GM23338 (cell line): Measurements from ENCODE around the gene KRTAP12-4. TPM values are rescaled to one million over a fixed set of nuclear protein-coding genes. Genes with fewer than 3 reads are reported as not detected.

Source experiments
- ATAC-seq: fragments of 200-7000 bp; cut with Tn5 transposase; 3 replicates; pipeline ENCODE4 v1.9.1; 2020
- DNase-seq: peaks from one replicate; pipeline ENCODE4 v3.0.0-alpha.2; 2015; ENCODE audit warnings: low spot score
- H2AFZ ChIP-seq: fragments of 200-600 bp; sonication (generic); 2 replicates; pipeline ENCODE4 v1.8.0; 2016; ENCODE audit warnings: antibody characterized with exemption, mild to moderate bottlenecking, moderate library complexity
- H3F3A ChIP-seq: fragments of 200-600 bp; sonication (generic); replicated peaks from 2 replicates; pipeline ENCODE4 v1.8.0; 2017; ENCODE audit warnings: antibody characterized with exemption, mixed run types, low read depth
- H3K27ac ChIP-seq: fragments of 200-600 bp; sonication (generic); 2 replicates; pipeline ENCODE4 v1.6.1; 2016; ENCODE audit warnings: low read depth
- H3K27me3 ChIP-seq: fragments of 200-600 bp; sonication (generic); 2 replicates; pipeline ENCODE4 v1.8.0; 2016; ENCODE audit warnings: mild to moderate bottlenecking, mixed run types, moderate library complexity; ENCODE audit not compliant: insufficient read depth
- H3K36me3 ChIP-seq: fragments of 200-600 bp; sonication (generic); 2 replicates; pipeline ENCODE4 v1.8.0; 2016; ENCODE audit warnings: mild to moderate bottlenecking; ENCODE audit not compliant: insufficient read depth
- H3K4me1 ChIP-seq: fragments of 200-600 bp; sonication (generic); 2 replicates; pipeline ENCODE4 v1.8.0; 2016; ENCODE audit warnings: mild to moderate bottlenecking, moderate library complexity; ENCODE audit not compliant: insufficient read depth
- H3K4me2 ChIP-seq: fragments of 200-600 bp; sonication (generic); 2 replicates; pipeline ENCODE4 v1.7.1; 2017; ENCODE audit warnings: mixed run types
- H3K4me3 ChIP-seq: fragments of 200-600 bp; sonication (generic); 2 replicates; pipeline ENCODE4 v1.6.1; 2016; ENCODE audit warnings: mixed run types
- H3K79me2 ChIP-seq: fragments of 200-600 bp; sonication (generic); replicated peaks from 2 replicates; pipeline ENCODE4 v1.8.0; 2017; ENCODE audit warnings: mild to moderate bottlenecking; ENCODE audit not compliant: insufficient read depth
- H3K9me2 ChIP-seq: fragments of 200-600 bp; sonication (generic); 2 replicates; pipeline ENCODE4 v1.8.0; 2017; ENCODE audit not compliant: insufficient read depth
- H4K20me1 ChIP-seq: fragments of 200-600 bp; sonication (generic); replicated peaks from 2 replicates; pipeline ENCODE4 v1.8.0; 2017; ENCODE audit warnings: mild to moderate bottlenecking; ENCODE audit not compliant: insufficient read depth
- H3K27ac Mint-ChIP-seq: 2 replicates; pipeline ENCODE4 v1.8.0; 2020; ENCODE audit warnings: inconsistent platforms, mild to moderate bottlenecking, moderate library complexity, mixed read lengths
- H3K27me3 Mint-ChIP-seq: 3 replicates; pipeline ENCODE4 v1.8.0; 2022; ENCODE audit warnings: low read depth, mild to moderate bottlenecking, moderate library complexity, mixed read lengths, inconsistent platforms; ENCODE audit not compliant: insufficient read depth, poor library complexity
- H3K36me3 Mint-ChIP-seq: 3 replicates; pipeline ENCODE4 v1.8.0; 2021; ENCODE audit warnings: low read depth, mild to moderate bottlenecking, inconsistent platforms, moderate library complexity, mixed read lengths
- H3K4me1 Mint-ChIP-seq: 3 replicates; pipeline ENCODE4 v1.8.0; 2020; ENCODE audit warnings: mild to moderate bottlenecking, inconsistent platforms, mixed read lengths
- H3K4me3 Mint-ChIP-seq: 3 replicates; pipeline ENCODE4 v1.8.0; 2021; ENCODE audit warnings: moderate library complexity, mild to moderate bottlenecking, inconsistent platforms, mixed read lengths
- H3K9me3 Mint-ChIP-seq: 3 replicates; pipeline ENCODE4 v1.8.0; 2020; ENCODE audit warnings: moderate library complexity, mild to moderate bottlenecking, inconsistent platforms, mixed read lengths
- CREB1 ChIP-seq: fragments of 250-450 bp; sonication (Bioruptor Pico); IDR thresholded peaks from 2 replicates; pipeline ENCODE4 v1.5.0; 2020; ENCODE audit warnings: low read depth, mild to moderate bottlenecking, moderate library complexity
- EZH2 ChIP-seq: fragments of 200-600 bp; sonication (generic); IDR thresholded peaks from one replicate; pipeline ENCODE4 v1.8.0; 2017; ENCODE audit warnings: antibody characterized with exemption, mild to moderate bottlenecking, low read depth; ENCODE audit not compliant: unreplicated experiment
- EZH2phosphoT487 ChIP-seq: fragments of 200-600 bp; sonication (generic); IDR thresholded peaks from one replicate; pipeline ENCODE4 v1.8.1; 2018; ENCODE audit warnings: antibody characterized with exemption; ENCODE audit not compliant: unreplicated experiment
- JUNB ChIP-seq: IDR thresholded peaks from one replicate; pipeline ENCODE4 v1.6.1; 2016; ENCODE audit warnings: antibody characterized with exemption; ENCODE audit not compliant: unreplicated experiment
- NANOG ChIP-seq: IDR thresholded peaks from 2 replicates; pipeline ENCODE4 v1.6.1; 2016; ENCODE audit warnings: antibody characterized with exemption, borderline replicate concordance
- POLR2AphosphoS5 ChIP-seq: IDR thresholded peaks from 2 replicates; pipeline ENCODE4 v1.6.1; 2016; ENCODE audit warnings: antibody characterized with exemption, low read depth
- STAT1 ChIP-seq: IDR thresholded peaks from one replicate; pipeline ENCODE4 v1.6.1; 2016; ENCODE audit warnings: antibody characterized with exemption; ENCODE audit not compliant: unreplicated experiment
- ZNF114 ChIP-seq: fragments of 250-450 bp; sonication (Bioruptor Pico); IDR thresholded peaks from 2 replicates; pipeline ENCODE4 v1.5.0; 2020; ENCODE audit warnings: mild to moderate bottlenecking, moderate library complexity
- ZNF331 ChIP-seq: fragments of 250-450 bp; sonication (Bioruptor Pico); IDR thresholded peaks from 2 replicates; pipeline ENCODE4 v1.5.0; 2020; ENCODE audit warnings: low read depth, mild to moderate bottlenecking, moderate library complexity
- polyA plus RNA-seq: library from polyadenylated mRNA; unstranded; fragments of >200 nt; fragmentation: Nextera tagmentation; extraction: Ambion mirVana; gene quantifications from 2 replicates; pipeline ENCODE4 v1.2.1, GENCODE V29; 2016
- total RNA-seq: library from RNA; depleted of rRNA; stranded (reverse); fragments of >200 nt; shearing (Covaris generic); gene quantifications from 2 replicates; pipeline ENCODE4 v1.2.3, GENCODE V29; 2014
- TF ChIP-seq, protein P1 (sequence below): IDR thresholded peaks from one replicate; pipeline ENCODE4 v1.6.1; 2018; ENCODE audit warnings: antibody characterized with exemption; ENCODE audit not compliant: unreplicated experiment
- TF ChIP-seq, protein P2 (sequence below): IDR thresholded peaks from 2 replicates; pipeline ENCODE4 v1.6.1; 2016; ENCODE audit warnings: antibody characterized with exemption
- TF ChIP-seq, protein P3 (sequence below): fragments of 250-450 bp; sonication (Bioruptor Pico); IDR thresholded peaks from 2 replicates; pipeline ENCODE4 v1.5.0; 2020; ENCODE audit warnings: mild to moderate bottlenecking, moderate library complexity
- TF ChIP-seq, protein P4 (sequence below), 2 experiments: fragments of 200-600 bp in 1 of 2; sonication (generic) in 1 of 2; conservative IDR thresholded peaks; 2 replicates each; pipeline versions ENCODE4 v1.5.1 to v1.6.1; 2016 to 2017; ENCODE audit warnings: antibody characterized with exemption in 2 of 2, low read depth in 2 of 2, mild to moderate bottlenecking in 2 of 2, moderate library complexity in 1 of 2

KRTAP12-4 gene
- total and polyA plus RNA-seq, 2 experiments from 2014 or later = not detected

DNA sequence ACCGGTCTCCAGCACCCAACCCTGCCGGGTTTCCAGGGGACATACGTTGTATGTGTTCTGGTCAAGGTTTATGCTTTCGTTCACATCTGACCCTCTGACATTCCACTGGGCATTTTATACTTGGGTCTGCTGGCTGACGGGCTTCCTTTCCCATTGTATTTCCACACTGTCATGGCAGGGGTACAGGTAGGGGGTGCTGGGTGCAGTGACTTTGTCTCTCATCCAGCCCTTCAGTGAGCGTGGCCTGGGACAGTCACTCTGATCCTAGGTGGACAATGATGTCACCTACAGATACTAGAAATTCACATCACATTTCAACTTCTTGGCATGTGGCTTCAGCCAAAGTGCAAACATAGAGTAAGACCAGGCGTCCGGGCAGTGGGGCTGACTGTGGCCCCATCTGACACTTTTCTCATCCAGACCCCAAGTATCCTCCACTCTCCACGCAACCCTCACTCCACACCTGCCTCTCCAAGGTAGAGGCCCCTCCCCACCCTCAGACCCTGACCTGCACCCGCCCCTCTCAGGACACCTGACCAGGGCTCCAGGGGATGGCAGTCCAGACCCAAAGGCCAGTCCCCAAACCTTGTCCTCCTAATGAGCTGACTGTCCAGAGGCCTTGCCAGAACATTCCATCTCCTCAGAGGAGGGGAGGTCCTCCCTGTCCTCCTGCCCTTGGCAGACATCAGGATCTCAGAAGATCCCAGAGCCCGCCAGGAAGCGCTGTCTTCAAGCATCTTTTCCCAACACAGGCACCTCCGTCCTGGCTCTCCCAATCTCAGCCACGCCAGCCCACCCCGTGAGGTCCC, 18.0 kb downstream of the KRTAP12-4 start:
- Histone ChIP-seq H3K9me2 (no peaks in the 10 kb centered on the region), H3K4me3 (no peak overlapping the region), H4K20me1 (no peaks in the 10 kb centered on the region), H3K36me3 (0 out of 2 replicates have a peak, but pooled peaks cover 6% of the 10 kb centered on the region), H3K27ac (no peak overlapping the region), H2AFZ (no peak overlapping the region), H3K79me2 (no peaks in the 10 kb centered on the region), H3K4me1 (no peaks in the 10 kb centered on the region), H3K27me3 (no peaks in the 10 kb centered on the region), H3F3A (no peaks in the 10 kb centered on the region), H3K4me2 (no peak overlapping the region)
- Mint-ChIP-seq H3K9me3 (peaks cover 25% of the 10 kb centered on the region), H3K27ac (no peak overlapping the region), H3K4me3 (no peak overlapping the region), H3K4me1 (peaks cover 3% of the 10 kb centered on the region; the same call in 2 of the 3 replicates), H3K36me3 (peaks cover 3% of the 10 kb centered on the region), H3K27me3 (peaks cover 8% of the 10 kb centered on the region)
- no peak for DNase-seq
- TF ChIP-seq STAT1 (no peak), EZH2 (no peak), ZNF114 (CRISPR knock-in tag) (no peak), NANOG (no peak), CREB1 (no peak), JUNB (no peak), ZNF331 (CRISPR knock-in tag) (no peak), POLR2AphosphoS5 (no peak), EZH2phosphoT487 (no peak)
- TF ChIP-seq, protein P1, sequence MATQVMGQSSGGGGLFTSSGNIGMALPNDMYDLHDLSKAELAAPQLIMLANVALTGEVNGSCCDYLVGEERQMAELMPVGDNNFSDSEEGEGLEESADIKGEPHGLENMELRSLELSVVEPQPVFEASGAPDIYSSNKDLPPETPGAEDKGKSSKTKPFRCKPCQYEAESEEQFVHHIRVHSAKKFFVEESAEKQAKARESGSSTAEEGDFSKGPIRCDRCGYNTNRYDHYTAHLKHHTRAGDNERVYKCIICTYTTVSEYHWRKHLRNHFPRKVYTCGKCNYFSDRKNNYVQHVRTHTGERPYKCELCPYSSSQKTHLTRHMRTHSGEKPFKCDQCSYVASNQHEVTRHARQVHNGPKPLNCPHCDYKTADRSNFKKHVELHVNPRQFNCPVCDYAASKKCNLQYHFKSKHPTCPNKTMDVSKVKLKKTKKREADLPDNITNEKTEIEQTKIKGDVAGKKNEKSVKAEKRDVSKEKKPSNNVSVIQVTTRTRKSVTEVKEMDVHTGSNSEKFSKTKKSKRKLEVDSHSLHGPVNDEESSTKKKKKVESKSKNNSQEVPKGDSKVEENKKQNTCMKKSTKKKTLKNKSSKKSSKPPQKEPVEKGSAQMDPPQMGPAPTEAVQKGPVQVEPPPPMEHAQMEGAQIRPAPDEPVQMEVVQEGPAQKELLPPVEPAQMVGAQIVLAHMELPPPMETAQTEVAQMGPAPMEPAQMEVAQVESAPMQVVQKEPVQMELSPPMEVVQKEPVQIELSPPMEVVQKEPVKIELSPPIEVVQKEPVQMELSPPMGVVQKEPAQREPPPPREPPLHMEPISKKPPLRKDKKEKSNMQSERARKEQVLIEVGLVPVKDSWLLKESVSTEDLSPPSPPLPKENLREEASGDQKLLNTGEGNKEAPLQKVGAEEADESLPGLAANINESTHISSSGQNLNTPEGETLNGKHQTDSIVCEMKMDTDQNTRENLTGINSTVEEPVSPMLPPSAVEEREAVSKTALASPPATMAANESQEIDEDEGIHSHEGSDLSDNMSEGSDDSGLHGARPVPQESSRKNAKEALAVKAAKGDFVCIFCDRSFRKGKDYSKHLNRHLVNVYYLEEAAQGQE = no peak
- TF ChIP-seq, protein P2, sequence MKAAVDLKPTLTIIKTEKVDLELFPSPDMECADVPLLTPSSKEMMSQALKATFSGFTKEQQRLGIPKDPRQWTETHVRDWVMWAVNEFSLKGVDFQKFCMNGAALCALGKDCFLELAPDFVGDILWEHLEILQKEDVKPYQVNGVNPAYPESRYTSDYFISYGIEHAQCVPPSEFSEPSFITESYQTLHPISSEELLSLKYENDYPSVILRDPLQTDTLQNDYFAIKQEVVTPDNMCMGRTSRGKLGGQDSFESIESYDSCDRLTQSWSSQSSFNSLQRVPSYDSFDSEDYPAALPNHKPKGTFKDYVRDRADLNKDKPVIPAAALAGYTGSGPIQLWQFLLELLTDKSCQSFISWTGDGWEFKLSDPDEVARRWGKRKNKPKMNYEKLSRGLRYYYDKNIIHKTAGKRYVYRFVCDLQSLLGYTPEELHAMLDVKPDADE = no peak
- TF ChIP-seq, protein P3, sequence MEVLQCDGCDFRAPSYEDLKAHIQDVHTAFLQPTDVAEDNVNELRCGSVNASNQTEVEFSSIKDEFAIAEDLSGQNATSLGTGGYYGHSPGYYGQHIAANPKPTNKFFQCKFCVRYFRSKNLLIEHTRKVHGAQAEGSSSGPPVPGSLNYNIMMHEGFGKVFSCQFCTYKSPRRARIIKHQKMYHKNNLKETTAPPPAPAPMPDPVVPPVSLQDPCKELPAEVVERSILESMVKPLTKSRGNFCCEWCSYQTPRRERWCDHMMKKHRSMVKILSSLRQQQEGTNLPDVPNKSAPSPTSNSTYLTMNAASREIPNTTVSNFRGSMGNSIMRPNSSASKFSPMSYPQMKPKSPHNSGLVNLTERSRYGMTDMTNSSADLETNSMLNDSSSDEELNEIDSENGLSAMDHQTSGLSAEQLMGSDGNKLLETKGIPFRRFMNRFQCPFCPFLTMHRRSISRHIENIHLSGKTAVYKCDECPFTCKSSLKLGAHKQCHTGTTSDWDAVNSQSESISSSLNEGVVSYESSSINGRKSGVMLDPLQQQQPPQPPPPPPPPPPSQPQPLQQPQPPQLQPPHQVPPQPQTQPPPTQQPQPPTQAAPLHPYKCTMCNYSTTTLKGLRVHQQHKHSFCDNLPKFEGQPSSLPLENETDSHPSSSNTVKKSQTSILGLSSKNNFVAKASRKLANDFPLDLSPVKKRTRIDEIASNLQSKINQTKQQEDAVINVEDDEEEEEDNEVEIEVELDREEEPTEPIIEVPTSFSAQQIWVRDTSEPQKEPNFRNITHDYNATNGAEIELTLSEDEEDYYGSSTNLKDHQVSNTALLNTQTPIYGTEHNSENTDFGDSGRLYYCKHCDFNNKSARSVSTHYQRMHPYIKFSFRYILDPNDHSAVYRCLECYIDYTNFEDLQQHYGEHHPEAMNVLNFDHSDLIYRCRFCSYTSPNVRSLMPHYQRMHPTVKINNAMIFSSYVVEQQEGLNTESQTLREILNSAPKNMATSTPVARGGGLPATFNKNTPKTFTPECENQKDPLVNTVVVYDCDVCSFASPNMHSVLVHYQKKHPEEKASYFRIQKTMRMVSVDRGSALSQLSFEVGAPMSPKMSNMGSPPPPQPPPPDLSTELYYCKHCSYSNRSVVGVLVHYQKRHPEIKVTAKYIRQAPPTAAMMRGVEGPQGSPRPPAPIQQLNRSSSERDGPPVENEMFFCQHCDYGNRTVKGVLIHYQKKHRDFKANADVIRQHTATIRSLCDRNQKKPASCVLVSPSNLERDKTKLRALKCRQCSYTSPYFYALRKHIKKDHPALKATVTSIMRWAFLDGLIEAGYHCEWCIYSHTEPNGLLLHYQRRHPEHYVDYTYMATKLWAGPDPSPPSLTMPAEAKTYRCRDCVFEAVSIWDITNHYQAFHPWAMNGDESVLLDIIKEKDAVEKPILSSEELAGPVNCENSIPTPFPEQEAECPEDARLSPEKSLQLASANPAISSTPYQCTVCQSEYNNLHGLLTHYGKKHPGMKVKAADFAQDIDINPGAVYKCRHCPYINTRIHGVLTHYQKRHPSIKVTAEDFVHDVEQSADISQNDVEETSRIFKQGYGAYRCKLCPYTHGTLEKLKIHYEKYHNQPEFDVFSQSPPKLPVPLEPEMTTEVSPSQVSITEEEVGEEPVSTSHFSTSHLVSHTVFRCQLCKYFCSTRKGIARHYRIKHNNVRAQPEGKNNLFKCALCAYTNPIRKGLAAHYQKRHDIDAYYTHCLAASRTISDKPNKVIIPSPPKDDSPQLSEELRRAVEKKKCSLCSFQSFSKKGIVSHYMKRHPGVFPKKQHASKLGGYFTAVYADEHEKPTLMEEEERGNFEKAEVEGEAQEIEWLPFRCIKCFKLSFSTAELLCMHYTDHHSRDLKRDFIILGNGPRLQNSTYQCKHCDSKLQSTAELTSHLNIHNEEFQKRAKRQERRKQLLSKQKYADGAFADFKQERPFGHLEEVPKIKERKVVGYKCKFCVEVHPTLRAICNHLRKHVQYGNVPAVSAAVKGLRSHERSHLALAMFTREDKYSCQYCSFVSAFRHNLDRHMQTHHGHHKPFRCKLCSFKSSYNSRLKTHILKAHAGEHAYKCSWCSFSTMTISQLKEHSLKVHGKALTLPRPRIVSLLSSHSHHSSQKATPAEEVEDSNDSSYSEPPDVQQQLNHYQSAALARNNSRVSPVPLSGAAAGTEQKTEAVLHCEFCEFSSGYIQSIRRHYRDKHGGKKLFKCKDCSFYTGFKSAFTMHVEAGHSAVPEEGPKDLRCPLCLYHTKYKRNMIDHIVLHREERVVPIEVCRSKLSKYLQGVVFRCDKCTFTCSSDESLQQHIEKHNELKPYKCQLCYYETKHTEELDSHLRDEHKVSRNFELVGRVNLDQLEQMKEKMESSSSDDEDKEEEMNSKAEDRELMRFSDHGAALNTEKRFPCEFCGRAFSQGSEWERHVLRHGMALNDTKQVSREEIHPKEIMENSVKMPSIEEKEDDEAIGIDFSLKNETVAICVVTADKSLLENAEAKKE (CRISPR knock-in tag) = no peak
- TF ChIP-seq, protein P4, sequence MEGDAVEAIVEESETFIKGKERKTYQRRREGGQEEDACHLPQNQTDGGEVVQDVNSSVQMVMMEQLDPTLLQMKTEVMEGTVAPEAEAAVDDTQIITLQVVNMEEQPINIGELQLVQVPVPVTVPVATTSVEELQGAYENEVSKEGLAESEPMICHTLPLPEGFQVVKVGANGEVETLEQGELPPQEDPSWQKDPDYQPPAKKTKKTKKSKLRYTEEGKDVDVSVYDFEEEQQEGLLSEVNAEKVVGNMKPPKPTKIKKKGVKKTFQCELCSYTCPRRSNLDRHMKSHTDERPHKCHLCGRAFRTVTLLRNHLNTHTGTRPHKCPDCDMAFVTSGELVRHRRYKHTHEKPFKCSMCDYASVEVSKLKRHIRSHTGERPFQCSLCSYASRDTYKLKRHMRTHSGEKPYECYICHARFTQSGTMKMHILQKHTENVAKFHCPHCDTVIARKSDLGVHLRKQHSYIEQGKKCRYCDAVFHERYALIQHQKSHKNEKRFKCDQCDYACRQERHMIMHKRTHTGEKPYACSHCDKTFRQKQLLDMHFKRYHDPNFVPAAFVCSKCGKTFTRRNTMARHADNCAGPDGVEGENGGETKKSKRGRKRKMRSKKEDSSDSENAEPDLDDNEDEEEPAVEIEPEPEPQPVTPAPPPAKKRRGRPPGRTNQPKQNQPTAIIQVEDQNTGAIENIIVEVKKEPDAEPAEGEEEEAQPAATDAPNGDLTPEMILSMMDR (conservative IDR thresholded peaks at IDR 0.05; ENCODE audit: low read depth in 2 of 2) = no peak
- no peak; the same call in 2 of the 3 replicates for ATAC-seq
